ENCODE results near the gene HNRNPH2. TPM values are rescaled to one million over a fixed set of nuclear protein-coding genes. Genes with fewer than 3 reads are reported as not detected.

HNRNPH2 gene
- total RNA-seq, 2 donors from 2014 or later = 15.0 to 17.8 TPM

- Mint-ChIP-seq H3K9me3 (no peaks in the 10 kb centered on the region), H3K4me3 (no peak within 1 kb of the TSS), H3K27me3 (ENCODE audit: low read depth) (peaks cover 7% of the 10 kb centered on the region), H3K36me3 (ENCODE audit: insufficient read depth in 2 of 2) (peaks cover 0 to 2% of the 10 kb centered on the region in 2 donors), H3K4me1 (ENCODE audit: low read depth) (peaks cover 5% of the 10 kb centered on the region), H3K27ac (no peak within 1 kb of the TSS)
- DNase-seq (no peak), ATAC-seq (replicated peaks in 1 of 2) (no peak)
These were observed 22.1 kb upstream of the HNRNPH2 start, which contains the start of gene BTK for GRCh38 chrX:101385795-101386541. Gene BTK (minus strand): TSS chrX:101386191. CDS start chrX:101375284, 10,907 bp downstream.

DNA sequence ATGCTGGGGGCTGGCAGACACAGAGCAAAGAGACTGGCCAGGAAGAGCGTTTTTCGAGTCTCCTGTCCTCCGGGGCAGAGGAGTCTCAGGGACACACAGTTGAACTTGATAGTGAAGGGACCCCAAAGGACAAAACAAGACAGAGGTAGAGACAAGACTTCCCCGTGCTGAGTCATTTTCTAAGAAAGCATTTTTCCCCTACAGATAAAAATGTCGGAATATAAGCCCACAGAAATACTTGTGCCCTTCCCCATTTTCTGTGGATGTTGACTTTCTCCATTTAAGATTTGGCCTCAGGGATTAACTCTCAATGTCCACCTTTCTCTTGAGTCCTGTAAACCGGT lies 21.5 kb upstream of the HNRNPH2 start:
- Mint-ChIP-seq H3K4me1 (ENCODE audit: low read depth) (peaks cover 5% of the 10 kb centered on the region), H3K27ac (no peak overlapping the region), H3K27me3 (ENCODE audit: low read depth) (peaks cover 7% of the 10 kb centered on the region), H3K9me3 (no peaks in the 10 kb centered on the region), H3K36me3 (ENCODE audit: insufficient read depth in 2 of 2) (peaks cover 0 to 7% of the 10 kb centered on the region in 2 donors), H3K4me3 (no peak overlapping the region)
- DNase-seq (no peak), ATAC-seq (replicated peaks in 1 of 2) (no peak)

DNA sequence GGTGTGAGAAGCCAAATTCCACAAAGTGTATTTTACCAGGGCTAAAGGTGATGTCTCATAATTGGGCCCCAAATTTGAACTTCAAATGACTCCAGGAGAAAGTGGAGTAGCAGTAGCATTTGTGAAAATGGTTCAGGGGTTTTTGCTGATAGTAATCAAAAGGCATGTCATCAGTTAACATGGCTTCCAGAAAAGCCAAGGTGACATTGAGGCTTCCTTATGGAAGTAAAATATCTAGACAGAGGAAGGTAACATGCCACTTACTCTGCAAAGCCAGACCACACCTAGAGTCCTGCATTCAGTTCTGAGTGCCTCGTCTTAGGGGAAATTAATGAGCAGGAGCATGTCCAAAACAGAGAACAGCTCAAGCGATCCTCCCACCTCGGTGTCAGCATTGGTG lies 19.4 kb upstream of the HNRNPH2 start:
- H3K4me3 Mint-ChIP-seq = no peak overlapping the region
- H3K36me3 Mint-ChIP-seq (ENCODE audit: insufficient read depth in 2 of 2) = peaks cover 9 to 18% of the 10 kb centered on the region in 2 donors
- ATAC-seq (replicated peaks in 1 of 2) = no peak
- no peak overlapping the region for H3K27ac Mint-ChIP-seq
- H3K9me3 Mint-ChIP-seq = no peaks in the 10 kb centered on the region
- peaks cover 7% of the 10 kb centered on the region for H3K27me3 Mint-ChIP-seq (ENCODE audit: low read depth)
- DNase-seq = no peak
- peaks cover 7% of the 10 kb centered on the region for H3K4me1 Mint-ChIP-seq (ENCODE audit: low read depth)

DNA sequence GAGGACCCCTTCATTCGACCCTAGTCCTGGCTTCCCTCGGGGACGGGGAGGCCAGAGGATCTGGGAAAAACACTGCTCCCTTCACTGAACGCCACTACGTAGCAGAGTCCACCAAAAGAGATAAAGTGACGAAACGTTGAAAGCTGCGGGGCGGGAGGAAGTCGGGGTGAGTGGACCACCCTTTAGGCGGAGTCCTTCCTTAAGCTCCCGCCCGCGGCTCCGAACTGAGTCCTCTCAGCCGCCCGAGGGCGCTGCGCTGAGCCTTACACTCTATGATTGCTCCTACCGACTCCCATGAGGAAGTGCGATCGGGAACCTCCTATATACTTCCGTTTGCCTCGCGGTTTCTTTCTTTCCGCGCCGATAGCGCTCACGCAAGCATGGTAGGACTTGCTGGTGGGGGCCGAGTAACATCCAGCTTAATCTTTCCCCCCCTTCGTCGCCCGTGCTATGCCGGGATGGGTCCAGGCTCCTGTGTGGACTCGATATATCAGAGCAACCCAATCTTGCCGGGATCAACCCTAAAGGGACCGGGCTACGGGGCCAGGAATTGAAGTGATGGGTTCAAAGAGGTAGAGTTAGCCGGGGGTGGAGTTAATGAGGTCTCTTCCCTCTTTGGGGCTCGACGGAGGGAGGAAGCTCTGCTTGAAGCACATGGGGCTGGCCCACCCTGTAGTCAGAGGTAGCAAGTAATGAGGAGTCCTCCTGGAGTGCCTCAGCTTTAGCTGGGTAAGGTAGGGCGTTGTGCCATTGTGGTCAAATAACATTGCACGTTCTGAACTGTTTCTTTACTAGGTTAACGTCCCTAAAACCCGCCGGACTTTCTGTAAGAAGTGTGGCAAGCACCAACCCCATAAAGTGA lies 17.1 kb upstream of the HNRNPH2 start, which contains the start of gene RPL36A:
Gene RPL36A (plus strand): TSS at position 348 of the 862 bp plus-strand sequence. CDS start 33 bp downstream, at position 381.
- no peaks in the 10 kb centered on the region for H3K27me3 Mint-ChIP-seq (ENCODE audit: low read depth)
- no peaks in the 10 kb centered on the region for H3K9me3 Mint-ChIP-seq
- DNase-seq = peak; percentile 82 to 86
- H3K27ac Mint-ChIP-seq = peak within 1 kb of the TSS; percentile 98
- H3K4me3 Mint-ChIP-seq = peak within 1 kb of the TSS; percentile 91 to 96
- H3K36me3 Mint-ChIP-seq (ENCODE audit: insufficient read depth in 2 of 2) = peaks cover 9 to 22% of the 10 kb centered on the region in 2 donors
- peaks cover 11% of the 10 kb centered on the region for H3K4me1 Mint-ChIP-seq (ENCODE audit: low read depth)
- peak; percentile 96 to 98 for ATAC-seq (replicated peaks in 1 of 2)

- peak overlapping the region; percentile 98 for H3K27ac Mint-ChIP-seq
- H3K4me3 Mint-ChIP-seq = peak overlapping the region; percentile 91 to 96
- H3K27me3 Mint-ChIP-seq (ENCODE audit: low read depth) = no peaks in the 10 kb centered on the region
- ATAC-seq (replicated peaks in 1 of 2) = no peak
- DNase-seq = no peak
- peaks cover 9 to 22% of the 10 kb centered on the region in 2 donors for H3K36me3 Mint-ChIP-seq (ENCODE audit: insufficient read depth in 2 of 2)
- peaks cover 6% of the 10 kb centered on the region for H3K4me1 Mint-ChIP-seq (ENCODE audit: low read depth)
- H3K9me3 Mint-ChIP-seq = no peaks in the 10 kb centered on the region
These were observed 16.2 kb upstream of the HNRNPH2 start for GRCh38 chrX:101391831-101392230.

- Mint-ChIP-seq H3K4me3 (peak overlapping the region; percentile 91 to 96), H3K27me3 (ENCODE audit: low read depth) (no peaks in the 10 kb centered on the region), H3K27ac (peak overlapping the region; percentile 98), H3K9me3 (no peaks in the 10 kb centered on the region), H3K36me3 (ENCODE audit: insufficient read depth in 2 of 2) (peaks cover 9 to 22% of the 10 kb centered on the region in 2 donors), H3K4me1 (ENCODE audit: low read depth) (peaks cover 6% of the 10 kb centered on the region)
- no peak for DNase-seq
- ATAC-seq (replicated peaks in 1 of 2) = no peak
These were observed 14.3 kb upstream of the HNRNPH2 start for GRCh38 chrX:101393530-101394305.

DNA sequence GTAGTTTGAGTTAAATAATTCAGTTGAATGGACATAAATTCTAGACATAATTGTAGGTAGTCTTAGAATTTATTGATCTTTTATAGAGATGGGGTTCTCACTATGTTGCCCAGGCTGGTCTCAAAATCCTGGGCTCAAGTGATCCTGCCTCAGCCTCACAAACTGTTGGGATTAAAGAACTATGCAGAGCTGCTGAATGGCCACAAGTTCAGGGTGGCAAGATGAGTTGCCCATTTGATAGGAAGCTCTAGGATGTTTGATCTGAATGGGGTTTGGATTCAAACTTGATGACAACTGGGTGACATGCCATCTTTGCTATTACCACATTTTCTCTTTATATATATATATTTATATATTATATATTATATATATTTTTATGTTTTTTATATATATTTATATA lies 13.7 kb upstream of the HNRNPH2 start:
- Mint-ChIP-seq H3K4me3 (peak overlapping the region in 1 of 2 donors; percentile 91), H3K27ac (peak overlapping the region; percentile 98), H3K36me3 (ENCODE audit: insufficient read depth in 2 of 2) (peaks cover 9 to 25% of the 10 kb centered on the region in 2 donors), H3K4me1 (ENCODE audit: low read depth) (peaks cover 6% of the 10 kb centered on the region), H3K9me3 (no peaks in the 10 kb centered on the region), H3K27me3 (ENCODE audit: low read depth) (no peaks in the 10 kb centered on the region)
- ATAC-seq (replicated peaks in 1 of 2) = no peak
- no peak for DNase-seq

- Mint-ChIP-seq H3K9me3 (no peaks in the 10 kb centered on the region), H3K4me3 (no peak overlapping the region), H3K36me3 (ENCODE audit: insufficient read depth in 2 of 2) (peaks cover 15 to 33% of the 10 kb centered on the region in 2 donors), H3K27ac (peak overlapping the region; percentile 91), H3K27me3 (ENCODE audit: low read depth) (no peaks in the 10 kb centered on the region), H3K4me1 (ENCODE audit: low read depth) (peaks cover 6% of the 10 kb centered on the region)
- DNase-seq = no peak
- no peak for ATAC-seq (replicated peaks in 1 of 2)
These were observed 12.2 kb upstream of the HNRNPH2 start for GRCh38 chrX:101395789-101396188.

DNA sequence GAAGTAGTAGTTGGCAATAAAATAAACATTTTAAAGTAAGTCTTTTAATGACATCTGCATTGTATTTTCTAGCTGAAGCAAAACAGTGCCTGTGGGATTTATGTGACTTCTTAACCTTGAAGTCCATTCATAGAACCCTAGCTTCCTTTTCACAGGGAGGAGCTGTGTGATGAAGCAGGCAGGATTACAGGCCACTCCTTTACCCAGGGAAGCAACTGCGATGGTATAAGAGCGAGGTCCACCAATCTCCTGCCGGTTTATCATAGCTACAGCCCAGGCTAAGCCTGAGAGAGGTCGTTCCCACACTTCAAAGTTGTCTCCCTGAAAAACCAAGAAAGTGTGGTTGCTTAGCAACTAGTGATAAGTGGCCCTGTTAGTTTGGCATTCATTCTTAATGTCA lies 10.2 kb upstream of the HNRNPH2 start:
- H3K4me1 Mint-ChIP-seq (ENCODE audit: low read depth) = peaks cover 6% of the 10 kb centered on the region
- no peaks in the 10 kb centered on the region for H3K9me3 Mint-ChIP-seq
- DNase-seq (no peak), ATAC-seq (replicated peaks in 1 of 2) (no peak)
- peaks cover 10 to 24% of the 10 kb centered on the region in 2 donors for H3K36me3 Mint-ChIP-seq (ENCODE audit: insufficient read depth in 2 of 2)
- H3K27me3 Mint-ChIP-seq (ENCODE audit: low read depth) = no peaks in the 10 kb centered on the region
- H3K27ac Mint-ChIP-seq = peak overlapping the region; percentile 38
- H3K4me3 Mint-ChIP-seq = no peak overlapping the region

DNA sequence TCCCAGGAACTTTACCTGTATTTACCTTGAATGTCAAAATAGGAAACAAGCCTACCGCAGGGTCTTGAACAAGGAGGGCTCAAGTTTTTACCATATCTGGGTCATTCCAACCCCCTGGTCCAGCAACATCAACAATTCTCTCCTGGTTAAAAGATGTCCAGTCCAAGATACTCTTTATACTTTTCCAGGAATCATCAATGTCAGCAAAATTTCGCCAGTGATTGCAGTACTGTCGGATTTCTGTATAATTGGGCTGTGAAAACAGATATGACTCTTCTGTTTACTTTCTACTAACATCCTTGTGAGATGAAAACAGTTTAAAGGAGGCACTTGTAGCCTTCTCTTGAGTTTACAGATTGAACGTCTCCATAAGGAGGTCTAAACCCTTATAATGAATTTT lies 9.3 kb upstream of the HNRNPH2 start:
- H3K27me3 Mint-ChIP-seq (ENCODE audit: low read depth) = no peaks in the 10 kb centered on the region
- peaks cover 6 to 18% of the 10 kb centered on the region in 2 donors for H3K36me3 Mint-ChIP-seq (ENCODE audit: insufficient read depth in 2 of 2)
- H3K4me1 Mint-ChIP-seq (ENCODE audit: low read depth) = peaks cover 4% of the 10 kb centered on the region
- no peak for ATAC-seq (replicated peaks in 1 of 2)
- H3K9me3 Mint-ChIP-seq = no peaks in the 10 kb centered on the region
- no peak overlapping the region for H3K4me3 Mint-ChIP-seq
- no peak overlapping the region for H3K27ac Mint-ChIP-seq
- no peak for DNase-seq

GRCh38 chrX:101399825-101400224 lies 8.2 kb upstream of the HNRNPH2 start:
- Mint-ChIP-seq H3K4me3 (no peak overlapping the region), H3K36me3 (ENCODE audit: insufficient read depth in 2 of 2) (peaks cover 6 to 17% of the 10 kb centered on the region in 2 donors), H3K9me3 (no peaks in the 10 kb centered on the region), H3K27me3 (ENCODE audit: low read depth) (no peaks in the 10 kb centered on the region), H3K27ac (no peak overlapping the region), H3K4me1 (ENCODE audit: low read depth) (no peaks in the 10 kb centered on the region)
- no peak for ATAC-seq (replicated peaks in 1 of 2)
- no peak for DNase-seq

DNA sequence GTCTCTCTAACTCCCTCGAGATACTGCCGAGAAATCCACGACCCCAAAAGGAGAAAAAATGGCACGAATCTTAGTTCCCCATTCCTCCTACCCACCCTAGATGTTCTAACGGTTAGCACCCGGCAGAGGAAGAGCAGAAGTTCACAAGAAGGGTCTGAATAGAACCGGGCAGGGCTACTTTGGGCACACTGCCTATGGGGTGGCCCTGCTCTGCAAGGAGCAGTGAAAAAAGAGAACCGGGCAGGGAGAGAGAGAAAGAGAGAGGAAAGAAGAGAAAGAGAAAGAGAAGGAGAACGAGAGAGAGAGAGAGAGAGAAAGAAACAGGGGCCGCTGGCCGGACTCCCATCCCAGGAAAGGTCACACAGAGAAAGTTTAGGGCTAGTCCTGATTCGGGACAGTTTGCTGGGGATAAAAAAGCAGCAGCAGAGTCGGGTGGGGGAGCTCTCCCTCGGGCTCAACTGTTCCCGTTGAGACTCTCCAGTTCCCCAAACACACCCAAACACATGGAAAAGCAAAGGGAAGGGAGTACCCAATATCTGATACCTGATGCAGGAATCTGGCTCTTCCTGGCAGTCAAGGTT lies 765 bp upstream of the HNRNPH2 start:
- Mint-ChIP-seq H3K27me3 (ENCODE audit: low read depth) (no peaks in the 10 kb centered on the region), H3K36me3 (ENCODE audit: insufficient read depth in 2 of 2) (peaks cover 10 to 16% of the 10 kb centered on the region in 2 donors), H3K9me3 (no peaks in the 10 kb centered on the region), H3K4me1 (ENCODE audit: low read depth) (peaks cover 10% of the 10 kb centered on the region), H3K27ac (peak overlapping the region; percentile 97), H3K4me3 (peak overlapping the region; percentile 85 to 96)
- DNase-seq (no peak), ATAC-seq (replicated peaks in 1 of 2) (no peak)

Measured in activated T-cell treated with anti-CD3 and anti-CD28 coated beads, Interleukin-2, amount 50 U/mL, for 72 hours (primary cell).